Type B pancreatic cell (in vitro differentiated cells): Measurements from ENCODE around the gene C1QC. TPM values are rescaled to one million over a fixed set of nuclear protein-coding genes. Genes with fewer than 3 reads are reported as not detected.

ENCODE experiments used
- DNase-seq: peaks from one replicate; pipeline ENCODE4 v3.0.0; 2021; ENCODE audit warnings: mixed read lengths; ENCODE audit not compliant: unreplicated experiment; ENCODE audit errors: extremely low spot score
- H3K27ac Mint-ChIP-seq: 2 replicates; pipeline ENCODE4 v1.8.0; 2021; ENCODE audit warnings: mild to moderate bottlenecking, mixed read lengths
- H3K27me3 Mint-ChIP-seq: 2 replicates; pipeline ENCODE4 v1.8.0; 2021; ENCODE audit warnings: mixed read lengths
- H3K36me3 Mint-ChIP-seq: 2 replicates; pipeline ENCODE4 v1.8.0; 2021; ENCODE audit warnings: mixed read lengths
- H3K4me1 Mint-ChIP-seq: one replicate; pipeline ENCODE4 v1.8.0; 2021; ENCODE audit warnings: mixed read lengths; ENCODE audit not compliant: unreplicated experiment
- H3K4me3 Mint-ChIP-seq: 2 replicates; pipeline ENCODE4 v1.8.0; 2021; ENCODE audit warnings: mild to moderate bottlenecking, mixed read lengths
- H3K9me3 Mint-ChIP-seq: 2 replicates; pipeline ENCODE4 v1.8.0; 2021; ENCODE audit warnings: mixed read lengths
- CTCF ChIP-seq: fragments of 200-600 bp; sonication (generic); conservative IDR thresholded peaks from 2 replicates; pipeline ENCODE4 v1.5.0; 2021; ENCODE audit warnings: antibody characterized with exemption, mild to moderate bottlenecking
- total RNA-seq: library from RNA; stranded (reverse); gene quantifications from 2 replicates; pipeline ENCODE4 v1.2.1, GENCODE V29; 2021; ENCODE audit warnings: low replicate concordance

C1QC gene
- total RNA-seq, 1 donor from 2014 or later: not detected

GRCh38 chr1:22619798-22620197 is 23.6 kb upstream of the C1QC start:
- peaks cover 78% of the 10 kb centered on the region for H3K27me3 Mint-ChIP-seq
- no peak overlapping the region for H3K4me3 Mint-ChIP-seq
- no peaks in the 10 kb centered on the region for H3K4me1 Mint-ChIP-seq
- no peaks in the 10 kb centered on the region for H3K36me3 Mint-ChIP-seq
- H3K9me3 Mint-ChIP-seq: no peaks in the 10 kb centered on the region
- TF ChIP-seq CTCF: no peak
- H3K27ac Mint-ChIP-seq: no peak overlapping the region
- no peak for DNase-seq

- no peak for DNase-seq
- Mint-ChIP-seq H3K36me3 (no peaks in the 10 kb centered on the region), H3K9me3 (no peaks in the 10 kb centered on the region), H3K27me3 (peaks cover 79% of the 10 kb centered on the region), H3K4me1 (no peaks in the 10 kb centered on the region), H3K4me3 (no peak overlapping the region), H3K27ac (no peak overlapping the region)
- TF ChIP-seq CTCF: no peak
Observed at GRCh38 chr1:22621761-22622160, 21.7 kb upstream of the C1QC start.

GRCh38 chr1:22625262-22625925 is 18.0 kb upstream of the C1QC start:
- no peaks in the 10 kb centered on the region for H3K4me1 Mint-ChIP-seq
- H3K4me3 Mint-ChIP-seq: no peak overlapping the region
- H3K36me3 Mint-ChIP-seq: no peaks in the 10 kb centered on the region
- no peak for DNase-seq
- H3K27ac Mint-ChIP-seq: no peak overlapping the region
- H3K27me3 Mint-ChIP-seq: peaks cover 83% of the 10 kb centered on the region
- TF ChIP-seq CTCF: no peak
- no peaks in the 10 kb centered on the region for H3K9me3 Mint-ChIP-seq

- Mint-ChIP-seq H3K27ac (no peak overlapping the region), H3K4me1 (no peaks in the 10 kb centered on the region), H3K4me3 (no peak overlapping the region), H3K27me3 (peaks cover 85% of the 10 kb centered on the region), H3K36me3 (no peaks in the 10 kb centered on the region), H3K9me3 (no peaks in the 10 kb centered on the region)
- no peak for TF ChIP-seq CTCF
- no peak for DNase-seq
Observed at GRCh38 chr1:22626237-22627157, 16.9 kb upstream of the C1QC start.

- H3K27me3 Mint-ChIP-seq: peaks cover 90% of the 10 kb centered on the region
- H3K27ac Mint-ChIP-seq: no peak overlapping the region
- no peak for DNase-seq
- no peaks in the 10 kb centered on the region for H3K4me1 Mint-ChIP-seq
- H3K9me3 Mint-ChIP-seq: no peaks in the 10 kb centered on the region
- TF ChIP-seq CTCF: no peak
- H3K36me3 Mint-ChIP-seq: no peaks in the 10 kb centered on the region
- H3K4me3 Mint-ChIP-seq: no peak overlapping the region
Observed at GRCh38 chr1:22627331-22627730, 16.1 kb upstream of the C1QC start.
